SU-DHL-6 (cell line): ENCODE measurements around the gene C14orf93.

ENCODE experiments used
- CTCF ChIP-seq: fragments of 200-600 bp; sonication (generic); IDR thresholded peaks from one replicate; pipeline ENCODE4 v1.5.1; 2017; ENCODE audit warnings: antibody characterized with exemption, mild to moderate bottlenecking, low read length, moderate library complexity; ENCODE audit not compliant: insufficient read depth, poor library complexity, severe bottlenecking
- EZH2phosphoT487 ChIP-seq: fragments of 200-600 bp; sonication (generic), shearing (Covaris generic); conservative IDR thresholded peaks from 2 replicates; pipeline ENCODE4 v1.6.1; 2018; ENCODE audit warnings: mild to moderate bottlenecking, antibody characterized with exemption, low read length, moderate library complexity, mixed read lengths

- TF ChIP-seq CTCF (no peak), EZH2phosphoT487 (no peak)
Observed at GRCh38 chr14:23040100-23040499, 30.2 kb upstream of the C14orf93 start.
